ENCODE measurements around the gene CD274.
"Not testable (repeated sequence)": the region's sequence is repeated elsewhere in the genome, so short reads cannot be mapped to it uniquely, and the experiment has no call there.

The CD274 gene

DNA sequence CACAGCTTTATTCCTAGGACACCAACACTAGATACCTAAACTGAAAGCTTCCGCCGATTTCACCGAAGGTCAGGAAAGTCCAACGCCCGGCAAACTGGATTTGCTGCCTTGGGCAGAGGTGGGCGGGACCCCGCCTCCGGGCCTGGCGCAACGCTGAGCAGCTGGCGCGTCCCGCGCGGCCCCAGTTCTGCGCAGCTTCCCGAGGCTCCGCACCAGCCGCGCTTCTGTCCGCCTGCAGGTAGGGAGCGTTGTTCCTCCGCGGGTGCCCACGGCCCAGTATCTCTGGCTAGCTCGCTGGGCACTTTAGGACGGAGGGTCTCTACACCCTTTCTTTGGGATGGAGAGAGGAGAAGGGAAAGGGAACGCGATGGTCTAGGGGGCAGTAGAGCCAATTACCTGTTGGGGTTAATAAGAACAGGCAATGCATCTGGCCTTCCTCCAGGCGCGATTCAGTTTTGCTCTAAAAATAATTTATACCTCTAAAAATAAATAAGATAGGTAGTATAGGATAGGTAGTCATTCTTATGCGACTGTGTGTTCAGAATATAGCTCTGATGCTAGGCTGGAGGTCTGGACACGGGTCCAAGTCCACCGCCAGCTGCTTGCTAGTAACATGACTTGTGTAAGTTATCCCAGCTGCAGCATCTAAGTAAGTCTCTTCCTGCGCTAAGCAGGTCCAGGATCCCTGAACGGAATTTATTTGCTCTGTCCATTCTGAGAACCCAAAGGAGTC is at the start of gene CD274:
Gene CD274 (plus strand): TSS at position 184 of the 733 bp plus-strand sequence. CDS start 5,572 bp downstream, outside the sequence.
- DNase-seq: peak; percentile 87

DNA sequence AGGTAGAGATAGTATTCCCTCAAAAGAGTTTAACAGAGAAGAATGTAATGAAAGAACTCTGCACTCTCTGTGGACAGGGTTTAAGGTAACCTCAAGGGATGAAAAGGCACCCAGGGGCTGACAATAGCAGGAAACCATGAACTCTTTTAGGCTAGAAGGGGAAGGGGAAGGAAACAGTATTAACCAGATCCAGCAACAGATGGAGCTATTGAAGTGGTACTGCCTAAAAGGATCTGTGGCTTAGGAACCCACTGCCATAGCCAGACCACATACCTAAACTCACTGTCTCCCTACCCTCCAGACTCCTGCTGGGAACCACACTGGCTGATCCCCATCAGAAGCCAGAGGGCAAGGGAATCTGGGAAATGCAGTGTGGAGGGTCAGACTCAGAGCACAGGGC is 48.1 kb upstream of the CD274 start:
- DNase-seq: no peak

DNA sequence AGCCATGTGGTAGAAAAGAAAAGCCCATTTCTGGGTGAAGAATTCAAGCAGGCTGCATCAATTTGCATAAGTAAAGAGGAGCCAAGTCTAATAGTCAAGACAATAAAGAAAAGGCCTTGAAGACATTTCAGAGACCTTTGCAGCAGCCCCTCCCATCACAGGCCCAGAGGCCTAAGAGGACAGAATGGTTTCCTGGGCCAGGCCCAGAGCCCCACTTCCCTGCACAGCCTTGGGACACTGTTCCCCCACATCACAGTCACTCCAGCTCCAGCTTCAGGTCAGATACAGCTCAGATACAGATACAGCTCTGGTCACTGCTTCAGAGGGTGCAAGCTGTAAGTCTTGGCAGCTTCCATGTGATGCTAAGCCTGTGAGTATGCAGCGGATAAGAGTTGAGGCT is 41.7 kb upstream of the CD274 start:
- no peak for DNase-seq

DNA sequence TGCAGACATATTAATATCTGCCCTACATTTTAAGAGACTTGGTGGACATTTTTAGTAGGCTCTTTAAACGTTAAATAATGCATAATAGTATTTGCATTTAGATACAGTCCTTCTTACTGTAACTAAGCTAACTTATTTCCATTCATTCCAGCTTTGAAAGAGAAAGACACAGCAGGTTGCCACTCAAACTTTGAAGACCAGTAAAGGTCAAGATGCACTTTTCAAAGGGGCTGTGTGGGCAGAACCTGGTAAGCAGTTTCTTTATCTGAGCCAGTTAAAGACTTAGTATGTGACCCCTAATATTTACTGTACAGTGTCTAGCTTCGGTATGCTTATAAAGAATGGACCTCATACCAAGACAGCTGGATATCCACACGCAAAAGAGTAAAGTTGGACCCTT is 33.4 kb upstream of the CD274 start:
- DNase-seq: no peak

DNA sequence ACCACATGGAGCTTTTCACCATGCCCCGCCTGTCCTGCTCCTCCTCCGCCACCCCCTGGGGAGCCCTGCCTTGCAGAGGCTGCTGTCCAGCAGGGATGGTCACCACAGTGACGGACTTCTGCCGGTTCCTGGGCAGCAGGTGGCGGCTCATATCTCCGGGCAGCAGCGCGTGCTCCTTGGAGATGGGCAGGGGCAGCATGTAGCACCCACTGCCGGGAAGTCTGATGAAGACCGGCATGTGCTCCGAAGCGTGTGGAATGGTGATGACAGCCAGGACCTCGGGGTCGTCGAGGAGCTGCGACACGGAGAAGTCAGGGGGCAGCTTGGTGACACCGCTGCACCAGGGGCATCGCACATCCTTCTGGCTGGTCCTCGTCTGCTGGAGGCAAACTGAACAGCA is 31.9 kb upstream of the CD274 start:
- DNase-seq: no peak

DNA sequence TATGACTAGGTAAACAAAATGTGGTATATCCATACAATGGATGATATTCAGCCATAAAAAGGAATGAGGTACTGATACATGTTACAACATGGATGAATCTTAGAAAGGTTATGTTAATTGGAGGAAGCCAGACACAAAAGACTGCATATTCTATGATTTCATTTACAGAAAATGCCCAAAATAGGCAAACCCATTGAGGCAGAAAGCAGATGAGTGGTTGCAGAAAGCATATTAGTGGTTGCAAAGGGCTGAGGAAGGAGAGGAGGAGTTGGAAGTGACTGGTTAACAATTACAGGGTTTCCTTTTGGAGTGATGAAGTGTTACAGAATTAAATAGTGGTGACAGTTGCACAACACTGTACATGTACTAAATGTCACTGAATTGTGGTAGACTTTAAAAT is 30.4 kb upstream of the CD274 start:
- no peak for DNase-seq

DNA sequence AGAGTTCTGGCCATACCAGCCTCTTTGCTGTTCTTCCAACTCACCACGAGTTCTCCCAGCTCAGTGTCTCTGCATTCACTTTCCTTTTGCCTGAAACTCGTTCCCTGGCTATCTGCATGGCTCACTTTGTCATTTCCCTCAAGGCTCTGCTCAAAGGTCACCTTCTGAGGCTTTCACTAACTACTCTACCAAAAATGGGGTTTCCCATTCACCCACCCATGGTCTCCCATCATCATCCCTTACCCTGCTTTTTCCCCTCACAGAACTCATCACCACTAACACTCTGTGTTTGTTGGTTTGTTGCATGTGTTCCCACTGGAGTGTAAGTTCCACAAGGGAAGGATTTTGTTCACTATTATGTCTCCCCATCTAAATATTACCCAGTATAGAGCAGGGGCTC is 29.2 kb upstream of the CD274 start:
- no peak for DNase-seq

DNA sequence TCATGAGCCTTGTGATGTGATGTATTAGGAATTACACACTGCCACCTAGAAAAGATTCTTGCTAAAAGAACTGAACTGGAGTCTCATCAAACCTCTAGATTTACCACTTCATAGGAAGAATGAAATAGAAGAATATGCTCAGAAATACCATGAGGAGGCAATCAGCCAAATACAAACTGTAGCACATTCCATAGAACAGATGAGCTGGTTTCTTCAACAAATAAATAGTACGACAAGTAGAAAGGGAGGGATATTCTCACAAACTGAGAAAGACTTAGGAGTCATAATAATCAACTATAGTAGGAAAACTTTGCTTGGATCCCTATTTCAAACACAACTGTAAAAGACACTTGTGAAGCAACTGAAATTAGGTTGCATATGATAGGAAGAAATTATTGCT is 28.1 kb upstream of the CD274 start:
- DNase-seq: no peak

DNA sequence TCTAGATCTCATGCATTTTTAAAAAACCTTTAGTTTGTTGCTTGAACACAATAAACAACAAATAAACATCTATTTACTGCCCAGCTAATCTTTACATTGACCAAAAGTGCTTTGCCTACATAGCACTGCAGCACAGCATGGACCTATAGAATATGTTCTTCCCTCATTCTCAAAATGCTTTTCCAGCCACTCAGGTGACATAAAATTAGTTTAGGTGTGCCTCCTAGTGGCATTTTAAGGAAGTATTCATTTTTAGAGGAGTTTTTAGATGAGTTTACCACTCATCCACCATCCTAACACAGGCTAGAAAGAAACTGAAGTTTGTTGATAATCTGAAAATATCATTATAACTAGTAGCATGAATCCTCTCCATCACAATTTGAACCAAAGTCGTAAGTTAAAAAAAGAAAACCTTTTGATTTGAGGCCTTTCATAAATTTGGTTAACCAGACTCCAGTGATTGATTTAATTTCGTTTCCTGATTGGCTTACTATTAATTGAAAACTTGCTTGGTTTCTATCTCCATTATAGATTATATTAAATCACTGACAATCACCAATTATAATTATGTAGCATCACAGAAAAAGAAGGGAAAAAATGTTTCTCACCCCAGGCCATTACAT is 25.2 kb upstream of the CD274 start:
- DNase-seq: no peak

DNA sequence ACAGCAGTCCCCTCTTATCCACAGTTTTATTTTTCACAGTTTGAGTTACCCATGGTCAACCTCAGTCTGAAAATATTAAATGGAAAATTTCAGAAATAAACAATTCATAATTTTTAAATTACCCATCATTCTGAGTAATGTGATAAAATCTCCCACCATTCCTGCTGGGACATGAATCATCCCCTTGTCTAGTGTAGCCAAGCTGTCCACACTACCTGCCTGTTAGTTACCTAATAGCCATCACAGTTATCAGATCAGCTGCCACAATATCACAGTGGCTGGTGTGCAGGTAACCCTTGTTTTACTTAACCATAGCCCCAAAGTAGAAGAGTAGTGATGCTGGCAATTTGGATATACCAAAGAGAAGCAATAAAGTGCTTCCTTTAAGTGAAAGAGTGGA is 23.3 kb upstream of the CD274 start:
- DNase-seq: no peak

DNA sequence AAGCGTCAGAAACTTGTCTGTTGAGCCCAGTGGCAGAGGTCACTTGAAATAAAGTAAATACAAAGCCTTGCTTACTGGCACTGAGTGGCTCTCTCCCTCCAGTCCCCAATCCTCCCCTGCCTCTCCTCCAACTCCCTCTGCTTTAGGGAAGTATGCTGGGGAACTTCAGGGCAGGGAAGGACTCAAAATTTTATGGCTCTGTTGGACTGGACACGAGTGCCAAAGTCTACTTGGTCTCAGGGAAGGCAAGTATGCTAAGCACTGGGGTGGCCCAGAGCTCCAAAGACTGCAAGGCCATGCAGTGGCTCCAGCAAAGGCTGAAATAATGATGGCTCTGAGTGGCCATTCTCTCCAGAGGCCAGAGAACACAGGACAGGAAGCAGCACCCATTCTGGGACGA is 22.2 kb upstream of the CD274 start:
- no peak for DNase-seq

DNA sequence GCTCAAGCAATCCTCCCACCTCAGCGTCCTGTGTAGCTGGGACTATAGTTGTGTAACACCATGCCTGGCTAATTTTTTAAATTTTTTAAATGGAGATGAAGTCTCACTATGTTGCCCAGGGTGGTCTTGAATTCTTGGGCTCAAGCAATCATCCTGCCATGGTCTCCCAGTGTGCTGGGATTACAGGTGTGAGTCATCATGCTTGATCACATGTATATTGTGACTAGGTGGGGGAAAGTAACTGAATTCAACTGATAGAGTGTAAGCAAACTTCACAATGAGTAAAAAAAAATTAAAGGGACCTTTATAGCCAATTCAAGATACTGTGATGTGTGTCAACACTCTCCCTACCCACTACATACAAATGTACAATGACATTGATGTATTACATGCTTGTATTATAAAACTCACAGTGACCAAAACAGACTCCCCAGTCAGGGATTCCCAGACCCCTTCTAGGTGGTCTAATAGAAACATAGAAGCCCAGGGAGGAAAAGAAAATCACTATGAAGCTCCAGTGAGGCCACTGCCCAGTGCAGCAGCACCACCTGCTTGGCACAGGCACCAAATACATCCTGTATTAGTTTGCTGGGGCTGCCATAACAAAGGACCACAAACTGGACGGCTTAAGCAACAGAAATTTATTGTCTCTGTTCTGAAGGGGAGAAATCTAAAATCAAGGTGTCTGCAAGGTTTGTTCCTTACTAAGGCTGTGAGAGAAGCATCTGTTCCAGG is 21.4 kb upstream of the CD274 start:
- DNase-seq: no peak

DNA sequence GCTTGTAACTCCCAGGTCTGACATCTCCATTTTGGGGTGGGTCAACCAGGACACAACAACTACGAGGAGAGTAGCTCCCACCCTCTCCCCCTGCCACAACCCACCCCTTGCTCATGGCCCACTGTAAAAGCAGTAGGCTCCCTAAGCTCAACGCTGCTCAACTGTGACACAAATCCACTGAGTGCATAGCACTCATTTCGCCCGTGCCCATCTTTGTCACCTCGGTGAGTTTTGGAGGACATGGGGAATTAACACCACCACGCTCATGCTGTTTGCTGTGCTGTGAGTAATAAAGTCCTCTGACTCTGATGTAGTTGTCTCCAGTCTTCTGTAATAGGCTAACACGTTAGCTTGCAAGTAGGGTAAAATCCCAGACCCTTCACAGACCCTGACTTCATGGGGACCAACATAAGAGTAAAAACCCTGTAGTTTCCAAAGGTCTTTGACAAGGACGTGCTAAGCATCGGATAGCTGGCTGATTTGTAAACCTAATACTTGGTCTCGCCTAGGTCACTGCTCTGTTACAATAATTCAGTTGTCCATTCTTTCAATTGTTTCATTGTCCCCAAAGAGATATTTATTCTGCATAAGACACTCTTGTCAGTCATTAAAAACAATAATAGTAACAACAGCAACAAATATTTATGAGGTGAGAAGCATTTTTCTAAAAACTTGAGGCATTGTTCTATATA is 20.3 kb upstream of the CD274 start:
- no peak for DNase-seq

DNA sequence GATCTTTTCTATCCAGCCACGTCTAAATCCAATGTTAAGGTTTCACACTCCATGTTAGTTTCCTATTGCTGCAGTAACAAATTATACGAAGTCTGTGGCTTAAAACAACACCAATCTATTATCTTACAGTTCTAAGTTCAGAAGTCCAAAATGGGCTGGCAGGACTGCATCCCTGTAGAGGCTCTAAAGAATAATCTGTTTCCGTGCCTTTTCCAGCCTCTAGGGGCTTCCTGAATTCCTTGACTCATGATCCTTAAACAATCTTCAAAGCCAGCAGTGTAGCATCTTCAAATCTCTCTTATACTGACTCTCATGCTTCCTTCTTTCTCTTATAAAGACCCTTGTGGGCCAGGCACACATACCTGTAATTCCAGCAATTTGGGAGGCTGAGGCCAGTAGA is 19.4 kb upstream of the CD274 start:
- DNase-seq: no peak

DNA sequence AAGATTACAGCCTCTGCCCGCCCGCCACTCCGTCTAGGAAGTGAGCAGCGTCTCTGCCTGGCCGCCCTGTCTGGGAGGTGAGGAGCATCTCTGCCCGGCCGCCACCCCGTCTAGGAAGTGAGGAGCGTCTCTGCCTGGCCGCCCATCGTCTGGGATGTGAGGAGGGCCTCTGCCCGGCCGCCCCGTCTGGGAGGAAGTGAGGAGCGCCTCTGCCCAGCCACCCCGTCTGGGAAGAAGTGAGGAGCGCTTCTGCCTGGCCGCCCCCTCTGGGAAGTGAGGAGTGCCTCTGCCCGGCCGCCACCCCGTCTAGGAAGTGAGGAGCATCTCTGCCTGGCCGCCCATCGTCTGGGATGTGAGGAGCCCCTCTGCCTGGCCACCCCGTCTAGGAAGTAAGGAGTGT is 17.5 kb upstream of the CD274 start:
- DNase-seq: not testable (repeated sequence)

DNA sequence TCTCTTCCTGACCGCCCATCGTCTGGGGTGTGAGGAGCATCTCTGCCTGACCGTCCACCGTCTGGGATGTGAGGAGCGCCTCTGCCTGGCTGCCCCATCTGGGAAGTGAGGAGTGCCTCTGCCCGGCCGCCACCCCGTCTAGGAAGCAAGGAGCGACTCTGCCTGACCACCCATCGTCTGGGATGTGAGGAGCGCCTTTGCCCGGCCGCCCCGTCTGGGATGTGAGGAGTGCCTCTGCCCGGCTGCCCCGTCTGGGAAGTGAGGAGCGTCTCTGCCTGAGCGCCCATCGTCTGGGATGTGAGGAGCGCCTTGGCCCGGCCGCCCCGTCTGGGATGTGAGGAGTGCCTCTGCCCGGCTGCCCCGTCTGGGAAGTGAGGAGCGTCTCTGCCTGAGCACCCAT is 17.0 kb upstream of the CD274 start:
- not testable (repeated sequence) for DNase-seq

DNA sequence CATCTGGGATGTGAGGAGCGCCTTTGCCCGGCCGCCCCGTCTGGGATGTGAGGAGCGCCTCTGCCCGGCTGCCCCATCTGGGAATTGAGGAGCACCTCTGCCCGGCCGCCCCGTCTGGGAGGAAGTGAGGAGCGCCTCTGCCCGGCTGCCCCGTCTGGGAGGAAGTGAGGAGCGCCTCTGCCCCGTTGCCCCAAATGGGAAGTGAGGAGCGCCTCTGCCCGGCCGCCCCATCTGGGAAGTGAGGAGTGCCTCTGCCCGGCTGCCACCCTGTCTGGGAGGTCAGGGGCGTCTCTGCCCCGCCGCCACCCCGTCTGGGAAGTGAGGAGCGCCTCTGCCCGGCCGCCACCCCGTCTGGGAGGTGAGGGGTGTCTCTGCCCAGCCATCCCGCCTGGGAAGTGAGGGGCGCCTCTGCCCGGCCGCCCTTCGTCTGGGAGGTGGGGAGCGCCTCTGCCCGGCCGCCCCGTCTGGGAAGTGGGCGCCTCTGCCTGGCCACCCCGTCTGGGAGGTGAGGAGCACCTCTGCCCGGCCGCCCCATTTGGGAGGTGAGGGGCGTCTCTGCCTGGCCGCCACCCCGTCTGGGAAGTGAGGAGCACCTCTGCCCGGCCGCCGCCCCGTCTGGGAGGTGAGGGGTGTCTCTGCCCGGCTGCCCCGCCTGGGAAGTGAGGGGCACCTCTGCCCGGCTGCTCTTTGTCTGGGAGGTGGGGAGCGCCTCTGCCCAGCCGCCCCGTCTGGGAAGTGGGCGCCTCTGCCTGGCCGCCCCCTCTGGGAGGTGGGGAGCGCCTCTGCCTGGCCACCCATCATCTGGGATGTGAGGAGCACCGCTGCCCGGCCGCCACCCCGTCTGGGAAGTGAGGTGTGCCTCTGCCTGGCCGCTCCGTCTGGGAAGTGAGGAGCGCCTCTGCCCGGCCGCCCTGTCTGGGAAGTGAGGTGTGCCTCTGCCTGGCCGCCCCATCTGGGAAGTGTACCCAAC is 16.2 kb upstream of the CD274 start:
- DNase-seq: not testable (repeated sequence)

DNA sequence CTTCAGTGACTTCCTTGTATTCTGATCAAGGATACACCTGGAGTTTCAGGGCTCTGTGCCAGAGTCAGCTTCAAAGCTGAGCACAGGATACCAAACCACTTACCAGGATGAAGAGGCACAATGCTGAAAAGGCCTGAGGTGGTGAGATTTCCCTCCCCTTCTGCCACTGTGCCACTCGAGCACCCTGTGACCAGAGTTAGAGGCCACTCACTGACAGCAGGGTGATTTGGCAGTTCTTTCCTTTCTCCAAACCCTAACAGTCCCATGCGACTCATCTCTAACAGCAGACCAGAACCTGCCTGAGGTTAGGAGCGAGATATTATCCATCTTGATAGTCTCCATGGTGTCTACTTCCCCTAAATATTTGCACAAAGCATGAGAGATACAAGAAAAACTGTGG is 14.4 kb upstream of the CD274 start:
- no peak for DNase-seq

DNA sequence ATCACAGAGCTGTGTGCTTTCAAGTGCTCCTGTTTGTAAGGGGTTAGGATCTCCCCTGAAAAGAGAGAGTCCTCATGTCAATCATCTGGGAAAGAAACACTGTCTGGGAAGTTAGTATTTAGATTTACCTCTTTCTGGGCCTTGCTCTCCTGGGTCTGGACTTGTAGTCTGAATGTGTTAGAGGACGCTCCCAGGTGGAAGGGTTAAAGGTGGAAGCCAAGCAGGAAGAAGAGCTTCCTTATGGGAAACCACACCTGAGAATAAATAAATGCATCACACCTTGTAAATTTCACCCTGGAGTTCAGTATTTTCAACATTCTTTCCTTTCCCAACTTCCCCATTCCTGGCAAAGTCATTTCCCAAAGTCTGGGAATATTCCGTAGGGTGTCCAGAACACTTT is 13.9 kb upstream of the CD274 start:
- DNase-seq: no peak

DNA sequence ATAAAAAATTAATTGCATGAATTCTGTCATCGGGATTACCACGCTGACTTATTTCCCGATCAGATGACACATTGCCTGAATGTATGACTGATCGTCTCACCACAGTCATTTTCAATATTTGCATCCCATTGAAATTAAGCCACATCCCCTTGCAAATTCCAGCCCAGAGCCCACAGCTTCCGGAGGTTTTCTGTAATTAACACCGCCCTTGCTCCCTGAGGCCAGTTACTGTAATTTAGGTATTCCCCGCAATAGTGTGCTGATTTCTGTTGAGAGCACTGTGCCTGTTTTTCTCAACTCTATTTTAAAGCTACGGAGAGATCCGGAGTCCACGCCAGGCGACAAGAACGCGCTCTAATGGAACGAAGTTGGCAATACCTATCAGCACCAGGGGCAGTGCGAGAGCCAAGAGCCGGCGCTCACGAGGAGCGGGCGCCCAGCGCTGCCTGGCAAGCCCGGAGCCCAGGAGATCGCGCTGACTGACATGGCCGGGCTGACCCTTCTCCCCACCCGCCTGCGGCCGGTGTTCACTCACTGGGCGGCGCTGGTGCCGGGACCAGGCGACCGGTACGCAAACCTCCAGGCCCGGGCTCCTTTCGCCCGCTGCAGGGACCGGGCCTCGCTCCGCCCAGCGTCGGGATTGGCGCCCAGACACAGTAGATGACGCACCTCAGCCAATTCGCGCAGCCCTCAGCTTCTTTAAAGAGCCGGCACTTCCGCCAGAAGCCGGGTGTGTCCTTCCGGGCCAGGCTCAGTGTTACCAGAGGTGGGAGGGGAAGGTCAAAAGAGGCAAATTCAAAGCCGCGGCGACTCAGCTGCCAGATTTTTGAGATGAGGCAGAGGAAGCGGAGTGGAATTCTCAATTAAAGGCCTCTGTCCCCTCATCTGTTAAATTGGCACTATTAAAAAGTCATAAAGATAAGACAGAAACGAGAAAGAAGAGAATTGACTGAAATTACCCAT is 12.8 kb upstream of the CD274 start, which contains the start of gene PLGRKT:
Gene PLGRKT (minus strand): TSS at position 672 of the 963 bp plus-strand sequence. CDS start 5,948 bp downstream, outside the sequence.
- peak; percentile 86 for DNase-seq
